Measurements from ENCODE around the gene LTB. TPM values are rescaled to one million over a fixed set of nuclear protein-coding genes. Genes with fewer than 3 reads are reported as not detected.

The LTB gene
- total and polyA plus RNA-seq, 9 of the 15 experiments (the other 6 are each of a cell fraction or from before 2014, with no cell fraction given), result 0.07 to 0.51 TPM; not detected in 7

- Histone ChIP-seq H2AFZ (ENCODE audit: low read depth, low read length) (peak within 1 kb of the TSS; percentile 99), H4K20me1 (replicated peaks; ENCODE audit: control insufficient read depth, insufficient read depth, low read length) (peaks cover 30% of the 10 kb centered on the region), H3K9me3 (replicated peaks; ENCODE audit: control insufficient read depth, insufficient read depth, low read depth, low read length) (no peaks in the 10 kb centered on the region), H3K79me2 (ENCODE audit: control insufficient read depth, insufficient read depth, low read length) (peaks cover 66% of the 10 kb centered on the region), H3K36me3 (ENCODE audit: control insufficient read depth, insufficient read depth, low read length) (peaks cover 45% of the 10 kb centered on the region), H3K4me1 (replicated peaks in 1 of 2; ENCODE audit: control insufficient read depth in 2 of 2, insufficient read depth in 2 of 2, low read length in 2 of 2) (peaks cover 10 to 24% of the 10 kb centered on the region in 2 experiments; a peak in 4 of 5 replicates), H3K9me1 (ENCODE audit: control insufficient read depth, insufficient read depth, low read length) (peaks cover 15% of the 10 kb centered on the region), H3K27ac (ENCODE audit: extremely low read depth, low read depth, low read length) (peak within 1 kb of the TSS; percentile 98), H3K27me3 (ENCODE audit: control insufficient read depth in 2 of 2, insufficient read depth in 2 of 2, low read length in 2 of 2) (no peaks in the 10 kb centered on the region), H3K9ac (ENCODE audit: insufficient read depth in 1 of 2, low read depth in 2 of 2, low read length in 2 of 2) (peak within 1 kb of the TSS; percentile 92 to 97), H3K4me2 (ENCODE audit: insufficient read depth, low read length) (peak within 1 kb of the TSS; percentile 98), H3K4me3 (peak within 1 kb of the TSS; percentile 76)
- peak; percentile 92 to 99 (median 95) for DNase-seq (ENCODE audit: extremely low read depth in 1 of 4, low spot score in 3 of 4)
- in situ Hi-C loops (cut with MboI) (loop anchor here (25.0 kb wide), 1 partner anchor 1420 kb away; the partner anchor contains the start of genes BRD2 and HLA-DMA), intact Hi-C loops (cut with micrococcal nuclease) (loop anchor here (1.0 to 10.0 kb wide), 4 partner anchors 50 to 233 kb away; partner anchors contain the start of genes BAG6 and VWA7)
- peak; percentile 93 for FAIRE-seq
- under 1% methylated on average over 43 of the region's 43 CpGs for WGBS (ENCODE audit: insufficient coverage, low coverage, missing lambda C conversion rate)
- ChIA-PET CTCF (ENCODE audit: low intra/inter-chr PET ratio) (interaction anchor here (0.8 kb wide), 1 partner anchor 50 kb away, joined by 3 read pairs; no protein-coding TSS in a partner anchor), POLR2A (interaction anchor here (0.6 to 4.8 kb wide), 58 partner anchors 9 to 750 kb away, joined by 3 to 107 read pairs (median 4); partner anchors contain the start of genes BAG6, C6orf47, HSPA1A and HSPA1L)
- no TSS peak for BruUV-seq (replicated peaks)
- ATAC-seq, result peak; percentile 86
- TF ChIP-seq MCM7 (IDR thresholded peaks at IDR 0.05) (no peak), KDM5B (IDR thresholded peaks at IDR 0.05; ENCODE audit: insufficient replicate concordance, low read depth, low read length) (peak; percentile 97), SRSF1 (IDR thresholded peaks at IDR 0.05; ENCODE audit: low read depth, low read length) (no peak), FOXP1 (CRISPR knock-in tag; IDR thresholded peaks at IDR 0.05) (no peak; the same call in 1 of the 2 replicates), ZFP91 (CRISPR knock-in tag; IDR thresholded peaks at IDR 0.05) (no peak), RBM25 (IDR thresholded peaks at IDR 0.05; ENCODE audit: low read depth, low read length, severe bottlenecking) (no peak), GTF3C2 (IDR thresholded peaks at IDR 0.05; ENCODE audit: borderline replicate concordance, extremely low read depth, insufficient read length) (no peak), ESRRA (IDR thresholded peaks at IDR 0.05; ENCODE audit: borderline replicate concordance, low read depth) (peak; percentile 100), PRMT5 (CRISPR knock-in tag; IDR thresholded peaks at IDR 0.05) (no peak), SREBF2 (CRISPR knock-in tag; IDR thresholded peaks at IDR 0.05) (peak; percentile 87; the same call in 1 of the 2 replicates), RFX7 (CRISPR knock-in tag; IDR thresholded peaks at IDR 0.05) (no peak), SNRNP70 (optimal IDR thresholded peaks at IDR 0.05; ENCODE audit: low read depth, low read length) (no peak), DEAF1 (CRISPR knock-in tag; IDR thresholded peaks at IDR 0.05) (peak; percentile 5; the same call in 1 of the 2 replicates), ZNF764 (CRISPR knock-in tag; IDR thresholded peaks at IDR 0.05; ENCODE audit: low read depth) (0 out of 2 replicates have a peak, but pooled peaks have one; percentile 37)
These were observed 40.3 kb downstream of the LTB start, which contains the start of gene DDX39B for GRCh38 chr6:31541658-31542521. Gene DDX39B (minus strand): TSS chr6:31542003. CDS start chr6:31540532, 1,471 bp downstream.

Measured in K562 (cell line).